Measurements from ENCODE around the gene COL18A1.
"Not testable (repeated sequence)": the region's sequence is repeated elsewhere in the genome, so short reads cannot be mapped to it uniquely, and the experiment has no call there.

COL18A1 gene

GRCh38 chr21:45528981-45529784 lies 124.2 kb downstream of the COL18A1 start:
- no peaks in the 10 kb centered on the region for H3K27me3 ChIP-seq (ENCODE audit: low read depth, low read length)
- peaks cover 4% of the 10 kb centered on the region; the same call in 1 of the 2 replicates for H4K20me1 ChIP-seq (ENCODE audit: insufficient read depth, low read length)
- peaks cover 9% of the 10 kb centered on the region; the same call in 1 of the 2 replicates for H3K79me2 ChIP-seq (ENCODE audit: low read length)
- no peak overlapping the region for H3K27ac ChIP-seq (ENCODE audit: low read length)
- H3K4me2 ChIP-seq (ENCODE audit: low read length) = no peak overlapping the region
- H3K36me3 ChIP-seq (replicated peaks; ENCODE audit: low read depth, low read length) = peaks cover 25% of the 10 kb centered on the region
- H3K4me1 ChIP-seq (ENCODE audit: low read length) = no peaks in the 10 kb centered on the region
- no peak overlapping the region for H3K9ac ChIP-seq (ENCODE audit: low read length)
- H2AFZ ChIP-seq (ENCODE audit: low read depth, low read length) = no peak overlapping the region
- no peak overlapping the region for H3K4me3 ChIP-seq (ENCODE audit: low read length)
- H3K9me3 ChIP-seq (ENCODE audit: insufficient read depth, low read length) = no peaks in the 10 kb centered on the region
- no peak for TF ChIP-seq EZH2phosphoT487 (IDR thresholded peaks at IDR 0.05; ENCODE audit: low read depth)
- TF ChIP-seq, protein P1, sequence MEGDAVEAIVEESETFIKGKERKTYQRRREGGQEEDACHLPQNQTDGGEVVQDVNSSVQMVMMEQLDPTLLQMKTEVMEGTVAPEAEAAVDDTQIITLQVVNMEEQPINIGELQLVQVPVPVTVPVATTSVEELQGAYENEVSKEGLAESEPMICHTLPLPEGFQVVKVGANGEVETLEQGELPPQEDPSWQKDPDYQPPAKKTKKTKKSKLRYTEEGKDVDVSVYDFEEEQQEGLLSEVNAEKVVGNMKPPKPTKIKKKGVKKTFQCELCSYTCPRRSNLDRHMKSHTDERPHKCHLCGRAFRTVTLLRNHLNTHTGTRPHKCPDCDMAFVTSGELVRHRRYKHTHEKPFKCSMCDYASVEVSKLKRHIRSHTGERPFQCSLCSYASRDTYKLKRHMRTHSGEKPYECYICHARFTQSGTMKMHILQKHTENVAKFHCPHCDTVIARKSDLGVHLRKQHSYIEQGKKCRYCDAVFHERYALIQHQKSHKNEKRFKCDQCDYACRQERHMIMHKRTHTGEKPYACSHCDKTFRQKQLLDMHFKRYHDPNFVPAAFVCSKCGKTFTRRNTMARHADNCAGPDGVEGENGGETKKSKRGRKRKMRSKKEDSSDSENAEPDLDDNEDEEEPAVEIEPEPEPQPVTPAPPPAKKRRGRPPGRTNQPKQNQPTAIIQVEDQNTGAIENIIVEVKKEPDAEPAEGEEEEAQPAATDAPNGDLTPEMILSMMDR (IDR thresholded peaks at IDR 0.05; ENCODE audit: low read depth, low read length) = no peak

DNA sequence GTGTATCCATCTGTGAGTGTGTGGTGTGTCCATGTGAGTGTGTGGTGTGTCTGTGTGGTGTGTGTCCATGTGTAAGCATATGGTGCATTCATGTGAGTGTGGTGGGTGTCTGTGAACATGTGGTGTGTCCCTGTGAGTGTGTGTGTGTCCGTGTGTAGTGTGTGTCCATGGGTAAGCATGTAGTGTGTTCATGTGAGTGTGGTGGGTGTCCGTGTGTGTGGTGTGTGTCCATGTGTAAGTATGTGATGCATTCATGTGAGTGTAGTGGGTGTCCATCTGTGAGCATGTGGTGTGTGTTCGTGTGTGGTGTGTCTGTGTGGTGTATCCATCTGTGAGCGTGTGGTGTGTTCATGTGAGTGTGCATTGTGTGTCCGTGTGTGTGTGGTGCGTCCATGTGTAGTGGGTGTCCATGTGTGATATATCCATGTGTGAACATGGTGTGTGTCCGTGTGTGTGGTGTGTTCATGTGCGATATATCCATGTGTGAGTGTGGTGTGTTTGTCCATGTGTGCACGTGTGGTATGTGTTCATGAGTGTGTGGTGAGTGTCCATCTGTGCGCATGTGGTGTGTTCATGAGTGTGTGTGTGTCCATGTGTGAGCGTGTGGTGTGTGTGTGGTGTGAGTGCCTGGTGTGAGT lies 124.9 kb downstream of the COL18A1 start:
- H3K36me3 ChIP-seq (replicated peaks; ENCODE audit: low read depth, low read length) = peaks cover 23% of the 10 kb centered on the region
- no peak overlapping the region for H3K9ac ChIP-seq (ENCODE audit: low read length)
- no peak overlapping the region for H3K4me3 ChIP-seq (ENCODE audit: low read length)
- H3K79me2 ChIP-seq (ENCODE audit: low read length) = peaks cover 14% of the 10 kb centered on the region; the same call in 1 of the 2 replicates
- peaks cover 4% of the 10 kb centered on the region; the same call in 1 of the 2 replicates for H4K20me1 ChIP-seq (ENCODE audit: insufficient read depth, low read length)
- TF ChIP-seq, protein P1 (IDR thresholded peaks at IDR 0.05; ENCODE audit: low read depth, low read length) = no peak
- no peak for TF ChIP-seq EZH2phosphoT487 (IDR thresholded peaks at IDR 0.05; ENCODE audit: low read depth)
- no peaks in the 10 kb centered on the region for H3K27me3 ChIP-seq (ENCODE audit: low read depth, low read length)
- H3K9me3 ChIP-seq (ENCODE audit: insufficient read depth, low read length) = no peaks in the 10 kb centered on the region
- no peak overlapping the region for H2AFZ ChIP-seq (ENCODE audit: low read depth, low read length)
- H3K4me2 ChIP-seq (ENCODE audit: low read length) = no peak overlapping the region
- H3K4me1 ChIP-seq (ENCODE audit: low read length) = no peaks in the 10 kb centered on the region
- H3K27ac ChIP-seq (ENCODE audit: low read length) = no peak overlapping the region

GRCh38 chr21:45530423-45531113 lies 125.6 kb downstream of the COL18A1 start:
- Histone ChIP-seq H3K9ac (ENCODE audit: low read length) (no peak overlapping the region), H3K4me2 (ENCODE audit: low read length) (no peak overlapping the region), H2AFZ (ENCODE audit: low read depth, low read length) (no peak overlapping the region), H3K4me3 (ENCODE audit: low read length) (no peak overlapping the region), H3K36me3 (replicated peaks; ENCODE audit: low read depth, low read length) (peaks cover 19% of the 10 kb centered on the region), H3K27me3 (ENCODE audit: low read depth, low read length) (no peaks in the 10 kb centered on the region), H4K20me1 (ENCODE audit: insufficient read depth, low read length) (peaks cover 4% of the 10 kb centered on the region; the same call in 1 of the 2 replicates), H3K4me1 (ENCODE audit: low read length) (no peaks in the 10 kb centered on the region), H3K9me3 (ENCODE audit: insufficient read depth, low read length) (no peaks in the 10 kb centered on the region), H3K79me2 (ENCODE audit: low read length) (peaks cover 19% of the 10 kb centered on the region; the same call in 1 of the 2 replicates), H3K27ac (ENCODE audit: low read length) (no peak overlapping the region)
- TF ChIP-seq EZH2phosphoT487 (IDR thresholded peaks at IDR 0.05; ENCODE audit: low read depth) = no peak
- TF ChIP-seq, protein P1 (IDR thresholded peaks at IDR 0.05; ENCODE audit: low read depth, low read length) = no peak

DNA sequence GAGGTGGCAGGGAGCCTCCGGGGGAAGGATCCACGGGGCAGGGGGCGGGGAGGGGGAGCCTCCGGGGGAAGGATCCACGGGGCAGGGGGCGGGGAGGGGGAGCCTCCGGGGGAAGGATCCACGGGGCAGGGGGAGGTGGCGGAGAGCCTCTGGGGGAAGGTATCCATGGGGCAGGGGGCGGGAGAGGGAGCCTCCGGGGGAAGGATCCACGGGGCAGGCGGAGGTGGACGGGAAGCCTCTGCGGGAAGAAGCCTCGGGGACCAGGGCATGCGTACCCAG lies 126.1 kb downstream of the COL18A1 start:
- not testable (repeated sequence) for H3K4me1 ChIP-seq (ENCODE audit: low read length); H3K4me2 ChIP-seq (ENCODE audit: low read length); H3K9me3 ChIP-seq (ENCODE audit: insufficient read depth, low read length); H3K9ac ChIP-seq (ENCODE audit: low read length); H3K4me3 ChIP-seq (ENCODE audit: low read length); H3K27me3 ChIP-seq (ENCODE audit: low read depth, low read length); H3K27ac ChIP-seq (ENCODE audit: low read length); H4K20me1 ChIP-seq (ENCODE audit: insufficient read depth, low read length); H2AFZ ChIP-seq (ENCODE audit: low read depth, low read length)
- Histone ChIP-seq H3K79me2 (ENCODE audit: low read length) (peaks cover 23% of the 10 kb centered on the region; the same call in 1 of the 2 replicates), H3K36me3 (replicated peaks; ENCODE audit: low read depth, low read length) (peaks cover 17% of the 10 kb centered on the region)

Measured in OCI-LY3 (cell line).